CD4-positive, alpha-beta T cell treated with Interleukin-10 for 1 hour (primary cell): ENCODE data around the gene DLK1.

Experiments used
- DNase-seq: peaks from one replicate; pipeline ENCODE4 v3.0.0-alpha.2; 2020

The DLK1 gene

DNA sequence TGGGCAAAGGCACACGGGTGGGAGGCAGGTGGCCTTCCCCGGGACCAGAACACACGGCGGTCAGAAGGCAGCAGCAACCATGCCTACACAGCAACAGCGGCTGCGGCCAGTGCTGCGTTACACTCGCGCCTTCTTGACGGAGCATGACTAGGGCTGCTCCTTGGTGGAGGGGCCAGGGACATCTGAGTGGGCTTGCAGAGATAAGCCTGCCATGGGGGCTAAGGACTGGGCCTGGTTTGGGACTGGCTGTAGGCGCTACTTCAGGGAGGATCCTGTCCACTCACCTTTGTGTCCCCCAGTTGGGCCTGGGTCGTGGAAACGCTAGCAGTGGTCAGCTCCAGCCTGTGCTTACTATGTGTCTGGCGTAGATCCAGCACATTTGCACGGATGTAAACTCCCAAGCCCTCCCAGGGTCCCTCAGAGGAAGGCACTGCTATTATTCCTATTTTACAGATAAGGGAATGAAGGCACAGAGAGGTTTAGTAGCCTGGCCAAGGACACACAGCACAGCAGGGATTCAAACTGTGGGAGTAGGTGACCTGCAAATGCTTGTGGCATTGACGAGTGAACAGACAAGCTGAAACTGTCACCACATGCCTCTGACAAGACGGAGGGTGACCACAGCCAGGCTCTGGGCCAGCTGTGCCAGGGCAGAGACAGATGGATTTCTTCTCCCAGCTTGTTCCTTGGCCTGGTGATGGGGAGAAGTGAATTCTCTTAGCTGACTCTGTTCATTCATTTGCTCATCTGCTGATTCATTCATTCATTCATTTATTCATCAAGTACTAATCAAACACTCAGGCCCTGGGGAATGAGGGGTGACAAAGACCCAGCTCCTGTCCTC lies 31.9 kb upstream of the DLK1 start:
- DNase-seq, result no peak

- no peak for DNase-seq
These were observed 31.3 kb upstream of the DLK1 start for GRCh38 chr14:100695423-100695738.

- no peak for DNase-seq
These were observed 30.7 kb upstream of the DLK1 start for GRCh38 chr14:100696008-100696407.

- DNase-seq, result no peak
These were observed 30.1 kb upstream of the DLK1 start for GRCh38 chr14:100696590-100696989.

DNA sequence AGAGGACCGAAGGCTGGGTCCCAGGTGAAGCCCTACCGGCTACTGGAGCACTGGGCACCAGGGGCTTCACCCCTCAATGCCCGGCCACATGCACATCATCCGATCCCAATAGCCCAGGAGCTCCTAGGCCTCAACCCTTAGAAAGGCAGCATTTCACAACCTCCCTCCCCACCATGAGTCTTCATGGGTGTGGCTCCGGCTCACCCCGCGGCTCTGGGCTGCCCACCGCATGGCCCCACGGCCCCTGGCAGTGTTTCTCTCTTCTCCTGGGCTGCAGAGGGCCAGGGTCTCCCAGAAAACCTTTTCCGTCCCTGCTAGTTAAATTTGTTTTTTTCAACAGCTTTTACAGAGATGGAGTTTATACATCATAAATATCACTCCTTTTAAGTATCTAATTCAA lies 28.6 kb upstream of the DLK1 start:
- no peak for DNase-seq

DNA sequence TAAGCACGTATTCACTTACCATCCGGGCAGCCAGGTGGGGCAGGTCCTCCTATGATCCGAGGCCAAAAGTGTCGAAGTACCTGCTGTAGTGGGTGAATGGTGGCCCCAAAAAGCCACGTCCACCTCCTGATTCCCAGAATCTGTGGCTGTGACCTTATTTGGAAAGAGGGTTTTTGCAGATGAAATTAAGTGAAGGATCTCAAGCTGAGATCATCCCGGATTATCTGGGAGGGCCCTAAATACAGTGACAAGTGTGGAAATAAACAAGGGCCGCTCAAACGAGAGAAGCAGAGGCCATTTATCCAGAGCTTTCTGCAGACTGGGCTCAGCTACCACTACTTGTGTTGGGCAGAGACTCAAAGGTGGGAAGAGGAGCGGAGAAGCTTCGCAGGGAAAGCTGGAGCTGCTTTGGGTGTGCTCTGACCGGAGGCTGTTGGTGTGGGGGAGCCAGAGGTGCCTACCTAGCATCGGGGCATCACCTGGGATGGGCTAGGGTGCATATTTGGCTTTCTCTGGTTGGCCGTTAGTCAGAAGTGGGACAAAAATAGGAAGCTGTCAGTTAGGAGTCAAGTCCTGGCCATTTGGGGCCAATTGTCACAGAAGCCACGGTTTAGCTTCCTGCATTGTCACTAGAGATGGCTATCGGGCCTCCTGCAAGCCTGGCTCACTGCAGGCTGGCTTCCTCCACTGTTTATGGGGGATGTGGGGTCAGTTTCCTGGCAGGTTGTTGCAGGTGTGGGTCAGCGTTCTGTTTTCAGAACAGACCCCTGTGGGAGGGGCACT lies 27.8 kb upstream of the DLK1 start:
- no peak for DNase-seq

GRCh38 chr14:100701314-100701713 lies 25.4 kb upstream of the DLK1 start:
- DNase-seq, result no peak

DNA sequence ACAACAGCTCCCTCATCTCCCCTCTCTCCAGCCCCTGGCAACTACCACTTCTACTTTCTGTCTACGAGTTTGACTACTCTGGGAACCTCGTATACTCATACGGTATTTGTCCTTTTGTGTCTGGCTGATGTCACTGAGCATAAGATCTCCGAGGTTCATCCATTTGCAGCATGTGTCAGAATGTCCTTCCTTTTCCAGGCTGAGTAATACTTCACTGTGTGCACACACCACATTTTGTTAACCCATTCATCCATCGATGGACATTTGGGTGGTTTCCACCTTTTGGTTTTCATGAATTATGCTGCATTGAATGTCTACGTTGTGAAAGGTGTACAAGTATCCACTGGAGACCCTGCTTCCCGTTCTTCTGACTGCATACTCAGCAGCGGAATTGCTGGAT lies 24.1 kb upstream of the DLK1 start:
- no peak for DNase-seq

DNA sequence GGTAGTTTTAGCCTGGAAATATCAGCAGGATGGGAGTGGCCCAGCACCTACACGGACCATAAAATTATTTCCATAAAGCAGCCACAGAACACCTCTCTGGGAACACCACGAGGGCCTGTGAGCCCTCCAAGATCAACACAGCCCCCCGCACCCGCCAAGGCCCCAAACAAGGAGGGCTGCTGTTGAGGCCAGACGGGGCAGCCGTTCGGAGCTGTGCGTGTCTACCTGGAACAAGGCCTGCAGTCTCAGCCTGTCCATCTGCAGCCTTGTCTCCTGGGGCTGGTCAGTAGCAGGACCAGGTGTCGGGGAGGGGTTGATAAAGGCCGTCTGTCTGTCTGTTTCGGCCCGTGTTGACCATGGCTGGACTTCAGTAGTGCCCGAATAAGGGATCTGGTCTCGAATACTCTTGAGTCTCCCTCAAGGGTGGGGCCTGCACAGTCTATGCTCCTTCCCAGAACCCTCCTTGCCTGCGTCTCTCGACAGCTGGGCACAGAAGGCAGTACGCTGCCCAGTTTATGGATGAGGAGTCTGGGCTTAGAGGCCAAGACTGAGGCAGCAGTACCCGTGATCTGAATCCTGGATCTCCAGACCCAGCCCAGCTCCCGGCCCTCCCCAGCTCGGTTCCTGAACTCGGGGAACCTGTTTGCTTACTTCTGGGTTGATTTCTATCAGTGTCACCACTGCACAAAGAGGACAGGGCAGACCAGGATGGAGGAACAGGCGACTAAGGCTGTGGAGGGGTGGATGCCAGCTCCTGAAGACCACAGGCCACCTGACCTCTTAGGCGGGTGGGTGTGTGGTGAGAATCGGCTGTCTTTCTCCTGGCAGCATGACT lies 23.1 kb upstream of the DLK1 start:
- no peak for DNase-seq

- DNase-seq, result no peak
These were observed 20.5 kb upstream of the DLK1 start for GRCh38 chr14:100706200-100706599.

GRCh38 chr14:100706860-100707259 lies 19.8 kb upstream of the DLK1 start:
- no peak for DNase-seq

DNA sequence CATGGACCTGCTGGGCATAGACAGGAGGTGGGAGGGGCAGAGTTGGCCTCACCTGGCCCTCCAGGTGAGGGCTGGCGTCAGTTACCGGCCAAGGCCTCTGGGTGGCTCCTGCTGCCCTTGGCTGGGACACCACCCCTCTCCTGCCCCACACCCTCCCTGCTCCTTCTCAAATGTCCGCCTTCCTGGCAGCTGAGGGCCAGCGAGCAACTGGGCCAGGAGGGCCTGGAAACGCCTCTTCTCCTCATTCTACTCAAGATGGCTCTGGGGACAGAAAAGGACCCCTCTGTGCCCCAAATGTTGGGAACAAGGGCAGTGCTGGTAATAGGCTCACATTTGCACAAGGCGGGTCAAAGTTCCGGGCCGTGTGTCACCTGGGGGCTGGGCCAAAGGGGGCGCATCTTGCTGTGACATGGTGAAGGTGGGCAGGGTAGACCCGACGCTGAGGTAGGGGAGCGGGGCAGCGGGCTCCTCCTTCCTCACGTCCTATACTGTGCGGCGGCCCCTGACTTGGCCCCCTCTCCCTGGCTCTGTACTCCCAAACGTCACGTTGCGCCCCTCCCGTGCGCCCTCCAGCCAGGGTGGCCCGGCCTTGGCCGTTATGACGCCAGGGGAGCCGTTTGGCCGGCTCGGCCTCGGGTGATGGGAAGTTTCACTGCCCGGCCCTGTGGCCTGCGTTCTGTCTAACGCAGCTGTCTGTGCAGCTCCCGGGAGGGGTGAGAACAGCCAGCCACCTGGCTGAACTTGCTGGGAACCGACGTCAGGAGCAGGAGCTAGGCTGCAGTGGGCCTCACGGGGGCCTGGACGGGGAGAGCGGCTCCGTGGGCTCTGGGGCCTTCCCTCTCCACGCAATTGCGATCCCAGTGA lies 18.0 kb upstream of the DLK1 start:
- no peak for DNase-seq

DNA sequence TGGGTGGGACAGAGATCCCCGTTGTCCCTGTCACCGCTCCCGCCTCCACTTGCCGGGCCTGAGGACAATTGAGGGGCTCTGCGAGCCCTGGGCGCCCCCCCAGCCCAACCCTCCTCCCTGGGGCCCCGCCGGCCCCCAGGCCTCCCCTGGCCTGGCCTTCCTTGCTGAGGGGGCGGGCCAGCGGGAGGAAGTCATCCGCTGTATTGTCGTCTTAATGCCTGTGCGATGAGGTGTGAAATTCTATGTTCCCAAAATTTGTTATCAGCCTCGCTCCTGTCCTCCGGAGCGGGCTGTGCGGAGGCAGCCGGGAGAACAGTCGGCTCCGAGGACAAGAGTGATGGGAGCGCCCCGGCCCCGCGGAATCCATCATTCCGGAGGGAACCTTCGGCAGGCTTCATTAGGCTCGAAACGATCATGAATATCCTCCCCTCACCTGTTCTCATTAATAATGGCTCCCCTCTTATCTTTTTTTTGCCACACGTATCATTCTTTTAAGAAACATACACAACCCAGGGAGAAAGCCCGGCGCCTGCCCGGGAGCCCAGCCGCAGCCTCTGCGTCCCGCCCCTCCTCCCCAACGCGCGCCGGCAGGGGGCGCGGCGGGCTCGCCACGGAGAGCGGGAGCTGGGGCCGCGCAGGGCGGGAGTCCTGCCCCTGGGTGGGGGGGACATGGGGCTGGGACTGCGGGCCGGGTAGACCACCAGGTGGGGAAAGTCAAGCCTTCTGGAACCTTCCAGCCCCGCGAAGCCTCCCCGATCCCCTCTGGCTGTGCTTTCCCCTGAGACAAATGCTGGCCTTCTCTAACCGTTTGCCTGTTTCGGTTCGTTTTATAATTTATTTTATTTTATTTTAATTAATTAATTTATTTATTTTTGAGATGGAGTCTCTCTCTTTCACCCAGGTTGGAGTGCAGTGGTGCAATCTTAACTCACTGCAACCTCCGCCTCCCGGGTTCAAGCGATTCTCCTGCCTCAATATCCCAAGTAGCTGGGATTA lies 17.1 kb upstream of the DLK1 start:
- no peak for DNase-seq

DNA sequence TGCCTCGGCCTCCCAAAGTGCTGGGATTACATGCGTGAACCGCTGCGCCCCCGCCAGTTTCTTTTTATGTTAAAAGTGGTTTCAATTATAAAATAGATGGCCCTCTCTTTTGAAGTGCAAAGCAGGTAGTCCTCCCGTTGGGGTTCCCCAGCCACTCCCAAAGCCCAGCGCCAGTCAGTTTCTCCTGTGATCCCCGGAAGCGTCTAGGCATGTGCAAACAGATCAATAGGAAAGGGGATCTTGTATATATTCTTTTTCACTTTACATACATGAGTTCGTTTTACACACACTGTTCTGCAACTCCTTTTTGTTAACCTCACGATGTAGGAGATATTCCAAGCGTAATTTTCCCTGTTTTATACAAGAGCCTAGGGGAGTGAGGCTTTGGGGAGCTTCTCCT lies 16.3 kb upstream of the DLK1 start:
- no peak for DNase-seq

DNA sequence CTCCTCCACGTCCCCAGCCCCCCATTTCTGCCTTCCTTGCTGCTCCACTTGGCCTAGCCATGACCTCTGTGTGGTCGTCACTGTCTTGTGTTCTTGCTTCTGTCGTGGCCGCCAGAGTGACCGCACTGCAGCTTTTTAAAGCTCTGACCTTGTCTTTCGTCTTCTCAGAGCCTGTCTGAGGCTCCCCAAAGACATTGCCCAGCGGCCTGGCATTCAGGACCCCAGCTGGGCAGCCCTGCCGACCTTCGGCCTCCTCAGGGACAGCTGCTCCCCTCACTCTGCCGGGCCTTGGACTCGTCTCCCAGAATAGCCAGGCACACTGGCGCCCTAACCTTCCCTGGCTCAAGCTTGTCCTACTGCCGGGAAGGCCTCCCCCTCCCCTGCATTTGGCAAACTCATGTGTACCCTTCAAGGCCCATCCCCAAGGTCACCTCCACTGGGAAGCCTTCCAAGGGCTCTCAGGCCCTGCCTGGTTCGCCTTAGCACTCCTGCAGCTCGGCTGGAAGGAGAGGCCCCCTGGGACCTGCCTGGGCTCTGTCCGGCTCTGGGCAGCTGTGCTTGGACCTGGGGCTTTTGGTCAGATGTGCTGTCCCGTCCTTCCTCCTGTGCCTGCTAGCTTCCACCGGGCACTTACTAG lies 15.7 kb upstream of the DLK1 start:
- DNase-seq, result no peak

- no peak for DNase-seq
These were observed 15.2 kb upstream of the DLK1 start for GRCh38 chr14:100711493-100711892.

DNA sequence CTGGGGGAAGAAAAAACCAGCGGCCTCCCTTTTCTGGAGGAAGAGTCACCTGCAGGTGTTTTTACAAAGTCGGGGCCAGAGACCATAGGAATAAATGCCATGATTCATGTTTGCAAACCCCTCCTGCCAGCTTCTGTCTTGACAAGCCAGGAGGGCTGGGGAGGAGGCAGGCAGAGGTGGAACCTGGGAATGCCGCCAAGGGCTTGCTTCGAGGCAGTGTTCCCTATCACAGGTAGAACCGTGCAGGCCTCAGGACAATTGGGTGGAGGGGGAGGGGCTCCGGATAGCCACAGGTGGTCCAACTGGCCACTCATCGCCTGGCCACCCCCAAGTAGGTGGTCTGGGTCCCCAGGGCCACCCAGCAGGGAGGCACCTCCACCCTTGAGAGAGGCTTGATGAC lies 14.2 kb upstream of the DLK1 start:
- DNase-seq, result no peak

DNA sequence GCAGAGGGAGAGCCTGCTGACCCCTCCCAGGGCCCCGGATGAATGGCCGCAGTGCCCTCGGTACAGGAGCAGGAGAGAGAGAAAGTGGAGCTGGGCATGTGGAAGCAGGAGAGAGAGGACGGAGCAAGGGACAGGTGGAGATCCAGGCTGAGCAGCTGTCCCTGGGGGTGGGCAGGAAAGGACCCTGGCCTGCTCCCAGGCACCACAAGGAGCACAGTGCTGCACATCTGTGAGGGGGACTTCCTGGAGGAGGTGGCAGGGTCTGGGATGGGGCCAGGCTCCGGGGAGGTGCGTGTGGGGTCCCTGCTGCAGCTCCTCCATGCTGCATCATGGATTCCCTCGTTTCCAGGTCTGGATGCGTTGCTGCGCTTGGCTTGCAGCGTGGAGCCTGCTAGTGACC lies 13.0 kb upstream of the DLK1 start:
- DNase-seq, result no peak

DNA sequence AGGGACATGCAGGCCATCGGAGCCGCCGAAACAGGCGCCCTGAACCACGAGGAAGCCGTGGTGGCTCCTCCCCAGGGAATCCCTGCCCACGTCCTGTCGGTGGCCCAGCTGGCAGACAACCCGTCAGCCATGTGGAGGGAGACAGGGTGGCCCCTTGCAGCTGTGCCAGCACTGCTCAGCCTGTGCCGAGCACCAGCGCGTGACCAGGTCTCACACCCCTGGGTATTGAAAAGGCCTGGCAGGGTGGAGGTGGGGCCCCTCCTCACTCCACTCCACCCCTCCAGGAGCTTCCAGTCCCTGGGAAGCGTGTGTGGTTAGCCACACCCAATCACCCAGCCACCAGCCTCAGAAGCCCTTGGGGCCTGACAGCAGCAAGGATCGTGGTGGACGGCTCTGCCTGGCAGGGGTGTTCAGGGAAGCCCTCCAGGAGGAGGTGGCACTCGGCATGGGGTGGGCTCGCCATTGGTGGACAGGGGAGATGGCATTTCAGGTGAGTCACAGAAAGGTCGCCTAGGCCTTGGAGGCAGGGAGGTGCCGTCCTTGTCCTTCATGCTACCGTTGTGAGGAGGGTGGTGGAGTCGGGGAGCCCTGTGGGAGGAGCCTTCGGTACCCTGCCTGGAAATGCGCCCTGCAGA lies 12.3 kb upstream of the DLK1 start:
- DNase-seq, result no peak

DNA sequence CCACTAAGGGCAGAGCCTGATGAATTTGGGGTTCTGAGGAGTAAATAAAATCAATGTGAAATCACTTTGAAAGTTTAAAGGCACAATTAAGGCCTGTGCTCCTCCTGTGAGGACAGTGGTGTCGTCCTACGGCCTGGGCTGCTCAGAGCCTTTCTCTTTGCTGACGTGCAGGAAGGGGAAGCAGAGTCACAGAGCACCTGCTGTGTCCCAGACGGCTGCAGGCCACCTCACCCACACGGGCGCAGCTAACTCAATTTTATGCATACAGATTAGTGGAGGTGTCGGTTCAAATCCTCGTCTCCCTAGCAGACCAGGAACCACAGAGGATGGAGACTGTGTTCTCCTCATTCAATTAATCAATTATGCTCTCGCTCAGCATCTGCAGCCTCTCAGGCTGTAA lies 11.4 kb upstream of the DLK1 start:
- DNase-seq, result no peak
